ENCODE measurements around the gene BOLA1.
"Not testable (repeated sequence)": the region's sequence is repeated elsewhere in the genome, so short reads cannot be mapped to it uniquely, and the experiment has no call there.

Gene BOLA1

DNA sequence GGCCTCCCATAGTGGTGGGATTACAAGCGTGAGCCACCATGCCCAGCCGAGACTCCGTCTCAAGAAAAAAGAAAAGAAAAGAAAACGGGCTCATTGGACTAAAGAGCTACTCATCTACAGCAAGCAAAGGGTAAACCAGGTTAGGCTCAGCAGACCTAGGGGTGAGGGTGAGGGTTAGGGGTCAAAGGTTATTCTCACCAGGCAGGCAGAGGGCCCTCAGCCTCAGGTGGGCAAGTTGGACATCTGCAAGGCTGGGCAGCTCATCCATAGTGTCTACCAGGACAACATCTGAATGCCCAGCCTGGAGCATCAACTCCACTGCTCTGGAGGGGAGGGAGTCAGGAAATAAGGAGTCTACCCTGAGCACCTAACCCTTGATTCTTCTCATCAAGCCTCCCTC lies 33.8 kb downstream of the BOLA1 start:
- DNase-seq: no peak

- DNase-seq: no peak
Measured at GRCh38 chr1:149934356-149934755, 35.0 kb downstream of the BOLA1 start.

- DNase-seq: no peak
Measured at GRCh38 chr1:149936170-149936991, 37.0 kb downstream of the BOLA1 start, which contains the start of gene MTMR11. MTMR11 (minus strand) TSS chr1:149936879; CDS start chr1:149936647, 232 bp downstream.

- DNase-seq: no peak
Measured at GRCh38 chr1:149936992-149937705, 37.8 kb downstream of the BOLA1 start.

- no peak for DNase-seq
Measured at GRCh38 chr1:149937759-149938158, 38.4 kb downstream of the BOLA1 start.

- DNase-seq: not testable (repeated sequence)
Measured at GRCh38 chr1:149938668-149939003, 39.3 kb downstream of the BOLA1 start.

GRCh38 chr1:149940427-149940826 lies 41.1 kb downstream of the BOLA1 start:
- no peak for DNase-seq

DNA sequence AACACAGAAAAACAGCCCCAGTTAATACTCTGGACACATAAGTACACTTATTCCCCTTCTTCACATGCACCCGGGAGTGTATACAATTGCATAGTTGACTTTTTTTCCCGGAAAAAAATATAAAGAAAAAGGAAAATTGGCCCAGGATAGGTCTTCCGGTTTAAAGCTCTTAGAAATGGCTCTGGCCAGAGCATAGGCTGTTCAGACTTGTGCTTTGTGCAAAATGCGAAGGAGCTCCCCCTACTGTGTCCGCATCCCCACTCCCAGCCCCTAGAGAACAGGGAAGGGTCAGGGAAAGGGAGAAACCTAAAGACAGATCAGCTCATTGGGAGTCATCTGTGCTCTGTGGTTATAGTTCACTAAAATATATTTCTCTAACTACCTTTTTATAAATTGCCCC lies 42.8 kb downstream of the BOLA1 start:
- DNase-seq: no peak

DNA sequence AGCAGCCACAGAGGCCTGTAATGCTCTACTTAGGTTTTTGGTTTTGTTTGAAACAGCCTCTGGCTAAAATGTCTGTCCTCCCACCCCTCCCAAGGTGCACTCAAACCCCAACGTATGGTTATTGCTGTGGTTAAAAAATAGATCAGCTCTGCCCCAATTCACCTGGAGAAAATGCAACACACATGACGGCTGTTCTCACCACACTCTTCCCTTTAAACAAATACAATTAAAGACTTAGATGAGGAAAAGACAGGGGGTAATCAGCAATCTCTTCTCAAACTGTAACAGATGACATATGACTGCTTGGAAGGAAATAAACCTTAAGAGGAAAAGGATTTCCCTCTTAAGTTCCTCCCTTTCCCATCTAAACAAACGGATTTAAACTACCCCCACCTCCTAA lies 43.5 kb downstream of the BOLA1 start:
- DNase-seq: no peak

- DNase-seq: no peak
Measured at GRCh38 chr1:149945206-149945605, 45.8 kb downstream of the BOLA1 start.

DNA sequence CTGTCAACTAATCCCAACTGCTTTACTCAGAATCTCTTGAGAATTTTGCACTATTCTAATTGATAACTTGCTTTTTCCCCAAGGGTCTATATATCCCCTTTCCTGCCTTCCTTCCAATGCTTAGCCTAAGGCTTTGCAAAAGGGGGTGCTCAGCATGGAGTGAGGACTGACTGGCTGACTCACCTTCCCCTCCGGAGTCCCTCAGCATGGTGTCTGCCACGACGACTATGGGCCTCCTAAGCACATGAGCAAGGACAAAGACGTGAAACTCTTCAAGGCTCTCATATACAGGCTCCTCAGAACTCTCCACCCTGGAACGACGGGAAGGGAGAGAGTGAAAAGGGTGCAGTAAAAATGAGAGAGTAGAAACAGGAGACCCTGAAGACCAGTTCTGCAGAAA lies 50.5 kb downstream of the BOLA1 start:
- no peak for DNase-seq

Data from stimulated activated CD4-positive, alpha-beta T cell treated with anti-CD3 and anti-CD28 coated beads, Interleukin-1b, Interleukin-23, amount 100 ng/mL, for 48 hours (primary cell).